SK-N-MC (cell line): ENCODE measurements around the gene MAP3K21.

Source experiments
- DNase-seq: peaks from one replicate; pipeline ENCODE4 v3.0.0-alpha.2; 2011; ENCODE audit warnings: low read depth, low spot score
- H3K27ac ChIP-seq: fragments of 200-600 bp; sonication (generic); 2 replicates; pipeline ENCODE4 v1.5.1; 2016; ENCODE audit warnings: mixed run types
- H3K36me3 ChIP-seq: fragments of 200-600 bp; sonication (generic); 2 replicates; pipeline ENCODE4 v1.6.1; 2017; ENCODE audit warnings: antibody characterized with exemption, low read length, mixed read lengths; ENCODE audit not compliant: insufficient read depth
- H3K4me3 ChIP-seq: fragments of 200-600 bp; sonication (generic); 2 replicates; pipeline ENCODE4 v1.5.1; 2016
- H3K9ac ChIP-seq: fragments of 200-600 bp; sonication (generic); 2 replicates; pipeline ENCODE4 v1.8.0; 2017; ENCODE audit warnings: mixed run types, mixed read lengths; ENCODE audit not compliant: insufficient read length
- H3K9me3 ChIP-seq: fragments of 200-600 bp; sonication (generic); 2 replicates; pipeline ENCODE4 v1.6.1; 2017; ENCODE audit warnings: low read depth, mild to moderate bottlenecking, antibody characterized with exemption, low read length, moderate library complexity, mixed read lengths
- EZH2 ChIP-seq: fragments of 200-600 bp; sonication (generic); IDR thresholded peaks from one replicate; pipeline ENCODE4 v1.6.1; 2017; ENCODE audit warnings: antibody characterized with exemption
- FOXP2 ChIP-seq: optimal IDR thresholded peaks from 2 replicates; pipeline ENCODE3; 2011; ENCODE audit warnings: mild to moderate bottlenecking, moderate library complexity; ENCODE audit not compliant: insufficient read depth; ENCODE audit errors: extremely low read length, control extremely low read depth
- POLR2AphosphoS5 ChIP-seq: IDR thresholded peaks from 2 replicates; pipeline ENCODE4 v1.6.1; 2012; ENCODE audit warnings: mild to moderate bottlenecking, low read depth, low read length, borderline replicate concordance

The MAP3K21 gene

DNA sequence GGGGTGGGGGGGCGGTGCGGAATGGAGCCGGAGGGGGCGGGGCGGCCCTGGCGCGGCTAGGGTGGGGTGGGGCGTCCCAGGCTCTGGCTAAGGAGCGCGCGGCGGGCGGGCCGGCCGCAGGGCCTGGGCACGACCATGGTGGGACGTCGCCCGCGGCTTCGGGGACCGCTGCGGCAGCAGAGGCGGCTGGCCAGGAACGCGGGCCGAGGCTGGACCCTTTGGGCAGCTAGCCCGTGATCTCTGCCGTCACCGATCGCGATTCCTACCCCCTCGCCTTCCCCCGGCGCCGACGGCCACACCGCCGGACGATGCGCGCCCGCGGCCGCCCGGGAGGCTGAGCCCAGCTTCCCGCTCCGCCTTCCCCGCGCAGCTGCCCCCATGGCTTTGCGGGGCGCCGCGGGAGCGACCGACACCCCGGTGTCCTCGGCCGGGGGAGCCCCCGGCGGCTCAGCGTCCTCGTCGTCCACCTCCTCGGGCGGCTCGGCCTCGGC, at the start of gene MAP3K21:
Gene MAP3K21 (plus strand): TSS at position 74 of the 491 bp plus-strand sequence. CDS start 305 bp downstream, at position 379.
- no peak within 1 kb of the TSS for H3K27ac ChIP-seq

DNA sequence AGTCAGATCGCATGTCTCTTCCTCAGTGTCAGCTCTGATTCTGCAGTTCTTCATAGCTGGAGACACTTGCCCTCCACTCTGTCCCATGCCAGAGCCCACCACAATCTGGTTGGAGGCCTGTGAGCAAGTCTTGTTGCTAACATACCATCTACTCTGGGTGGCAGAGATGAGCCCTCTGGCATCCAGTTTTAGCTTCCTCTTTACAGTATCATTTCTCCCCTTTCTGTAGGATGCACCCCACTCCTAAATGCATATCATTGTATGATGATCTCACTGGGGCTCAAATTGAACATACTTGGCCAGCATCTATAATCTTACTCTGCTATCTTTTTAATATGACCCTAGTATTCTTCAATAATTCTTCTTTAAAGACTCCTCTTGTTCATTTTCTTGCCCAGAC, 48.9 kb upstream of the MAP3K21 start:
- H3K9me3 ChIP-seq, result no peaks in the 10 kb centered on the region
- no peak overlapping the region for H3K4me3 ChIP-seq
- TF ChIP-seq POLR2AphosphoS5 (no peak), EZH2 (no peak), FOXP2 (no peak)
- no peak overlapping the region for H3K27ac ChIP-seq
- no peaks in the 10 kb centered on the region for H3K36me3 ChIP-seq
- DNase-seq, result no peak
- H3K9ac ChIP-seq, result no peak overlapping the region

More for the DNA sequence above, at the start of gene MAP3K21:
- no peak for DNase-seq
- H3K4me3 ChIP-seq, result peak within 1 kb of the TSS; percentile 80
- H3K9ac ChIP-seq, result peak within 1 kb of the TSS; percentile 32
- no peaks in the 10 kb centered on the region for H3K9me3 ChIP-seq
- no peak for TF ChIP-seq EZH2
- no peak for TF ChIP-seq POLR2AphosphoS5
- TF ChIP-seq FOXP2, result no peak
- H3K36me3 ChIP-seq, result no peaks in the 10 kb centered on the region

DNA sequence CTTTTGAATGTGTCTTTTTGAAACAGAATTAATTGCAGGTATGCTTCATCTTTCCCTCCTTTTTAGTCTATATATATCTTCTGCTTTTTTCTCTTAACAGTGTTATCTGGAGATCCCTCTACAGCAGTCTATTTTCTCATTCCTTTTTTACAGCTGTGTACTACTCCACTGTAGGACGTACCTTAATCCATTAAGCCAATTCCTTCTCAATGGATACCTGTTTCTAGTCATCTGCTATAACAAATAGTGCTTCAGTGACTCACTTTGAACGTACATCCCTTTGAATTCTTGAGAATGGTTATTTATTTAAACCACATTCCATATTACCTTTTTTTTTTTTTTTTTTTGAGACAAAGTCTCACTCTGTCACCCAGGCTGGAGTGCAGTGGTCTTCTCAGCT, 47.6 kb upstream of the MAP3K21 start:
- H3K9me3 ChIP-seq, result no peaks in the 10 kb centered on the region
- no peak for DNase-seq
- H3K36me3 ChIP-seq, result no peaks in the 10 kb centered on the region
- no peak for TF ChIP-seq POLR2AphosphoS5
- TF ChIP-seq EZH2, result no peak
- no peak for TF ChIP-seq FOXP2
- no peak overlapping the region for H3K27ac ChIP-seq
- no peak overlapping the region for H3K9ac ChIP-seq
- no peak overlapping the region for H3K4me3 ChIP-seq

DNA sequence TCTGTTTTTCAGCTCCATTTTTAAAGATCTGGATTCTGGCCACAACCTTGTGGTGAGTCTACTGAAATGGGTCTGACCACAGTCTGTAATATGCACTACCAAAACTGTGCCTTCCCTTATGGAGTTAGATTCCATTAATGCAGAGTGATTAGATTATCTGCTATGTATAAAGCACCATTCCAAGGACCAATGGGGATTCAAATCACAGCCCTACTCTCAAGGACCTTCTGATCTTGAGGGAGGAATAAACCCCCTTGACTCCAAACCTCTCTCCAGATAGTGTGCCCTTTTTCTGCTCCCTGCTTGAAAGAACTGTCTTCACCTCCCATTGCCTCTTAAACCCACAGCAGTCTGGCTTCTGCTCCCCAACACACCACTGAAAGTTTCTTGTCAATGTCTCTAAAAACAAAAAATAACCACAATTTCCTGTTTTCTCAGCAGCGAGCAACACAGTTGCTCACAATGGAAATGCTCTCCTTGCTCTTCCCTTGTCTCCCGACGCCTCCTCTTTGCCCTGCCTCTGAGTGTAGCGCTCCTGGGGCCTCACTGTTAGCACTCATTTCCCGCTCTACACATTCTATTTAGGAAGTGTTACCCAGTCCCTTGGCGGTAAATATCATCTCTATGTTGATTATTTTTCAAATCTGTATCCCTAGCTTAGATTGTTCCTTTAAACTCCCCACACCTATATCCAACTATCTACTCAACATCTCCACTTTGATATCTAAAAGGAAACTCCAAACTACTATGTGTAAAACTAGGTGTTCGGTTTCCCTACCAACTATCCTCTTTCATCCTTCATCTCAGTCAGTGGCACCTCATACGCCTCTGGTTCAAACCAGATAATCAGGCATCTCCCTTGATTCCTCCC, 45.6 kb upstream of the MAP3K21 start:
- Histone ChIP-seq H3K36me3 (no peaks in the 10 kb centered on the region), H3K9ac (no peak overlapping the region), H3K27ac (no peak overlapping the region), H3K9me3 (no peaks in the 10 kb centered on the region), H3K4me3 (no peak overlapping the region)
- no peak for DNase-seq
- TF ChIP-seq POLR2AphosphoS5 (no peak), EZH2 (no peak), FOXP2 (no peak)

DNA sequence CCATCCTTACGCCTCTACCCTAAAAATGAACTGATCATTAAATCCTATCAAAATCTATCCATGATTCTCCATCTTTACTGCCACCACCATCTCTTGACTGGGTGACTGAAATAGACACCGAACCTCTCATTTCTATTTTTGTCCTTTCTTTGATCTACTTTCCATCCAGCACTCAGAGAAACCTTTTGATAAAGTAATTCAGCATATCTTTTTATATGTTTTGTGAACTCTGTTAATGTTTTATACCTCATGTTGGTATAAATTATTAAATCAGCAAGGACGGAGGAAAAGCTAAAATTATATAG, 45.0 kb upstream of the MAP3K21 start:
- no peak overlapping the region for H3K27ac ChIP-seq
- no peak for DNase-seq
- no peak overlapping the region for H3K4me3 ChIP-seq
- H3K9ac ChIP-seq, result no peak overlapping the region
- no peak for TF ChIP-seq FOXP2
- no peak for TF ChIP-seq POLR2AphosphoS5
- no peak for TF ChIP-seq EZH2
- no peaks in the 10 kb centered on the region for H3K36me3 ChIP-seq
- no peaks in the 10 kb centered on the region for H3K9me3 ChIP-seq

DNA sequence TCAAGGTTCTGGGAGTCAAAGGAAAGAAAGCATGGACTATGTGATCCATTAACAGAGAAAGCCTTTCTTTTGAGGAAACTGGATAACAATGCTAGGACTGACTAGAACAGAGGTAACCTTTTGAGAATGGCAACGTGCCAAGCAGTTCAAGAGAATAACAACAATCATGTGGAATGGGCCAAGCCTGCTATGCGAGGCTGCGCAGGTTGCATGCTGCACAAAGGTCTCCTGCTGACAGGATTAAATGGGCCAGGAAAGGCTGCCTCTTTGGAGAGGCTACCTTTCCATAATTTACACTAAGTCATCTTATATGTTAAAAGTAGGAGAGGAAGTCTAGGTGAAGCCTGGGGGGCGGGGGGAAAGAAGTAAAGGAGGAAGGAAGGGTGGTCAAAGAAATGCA, 37.8 kb upstream of the MAP3K21 start:
- Histone ChIP-seq H3K27ac (no peak overlapping the region), H3K36me3 (no peaks in the 10 kb centered on the region), H3K9me3 (no peaks in the 10 kb centered on the region), H3K4me3 (no peak overlapping the region), H3K9ac (no peak overlapping the region)
- TF ChIP-seq POLR2AphosphoS5, result no peak
- no peak for TF ChIP-seq FOXP2
- TF ChIP-seq EZH2, result no peak
- DNase-seq, result no peak

DNA sequence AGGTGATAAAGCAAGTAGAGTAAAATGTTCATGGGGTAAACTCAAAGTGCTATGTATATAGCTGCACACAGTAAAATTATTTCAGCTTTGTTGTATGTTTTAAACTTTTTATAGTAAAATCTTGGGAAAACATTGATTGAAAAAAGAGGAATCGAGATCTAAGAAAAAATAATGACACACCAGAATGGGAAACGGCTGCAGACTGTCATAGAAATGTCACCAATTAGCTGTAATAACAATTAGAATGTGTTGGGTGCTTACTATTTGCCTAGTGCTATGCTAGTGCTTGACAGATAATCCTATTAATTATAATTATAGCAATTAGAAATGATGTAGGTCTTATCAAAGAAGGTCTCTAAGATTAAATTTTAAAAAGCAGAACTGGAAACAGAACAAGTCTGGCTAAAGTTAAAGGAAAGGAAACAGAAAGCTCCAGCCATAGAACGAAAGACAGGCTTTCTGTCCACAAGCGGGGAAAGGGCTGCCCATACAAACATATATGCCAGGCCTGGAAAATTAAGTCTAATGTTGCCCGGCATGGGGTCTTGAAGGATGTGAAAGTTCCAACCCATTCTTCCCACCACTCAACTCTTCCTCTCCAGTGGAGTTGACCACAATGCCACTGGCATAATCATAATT, 37.0 kb upstream of the MAP3K21 start:
- Histone ChIP-seq H3K9me3 (no peaks in the 10 kb centered on the region), H3K27ac (no peak overlapping the region), H3K9ac (no peak overlapping the region), H3K4me3 (no peak overlapping the region), H3K36me3 (no peaks in the 10 kb centered on the region)
- TF ChIP-seq EZH2 (no peak), POLR2AphosphoS5 (no peak), FOXP2 (no peak)
- no peak for DNase-seq

DNA sequence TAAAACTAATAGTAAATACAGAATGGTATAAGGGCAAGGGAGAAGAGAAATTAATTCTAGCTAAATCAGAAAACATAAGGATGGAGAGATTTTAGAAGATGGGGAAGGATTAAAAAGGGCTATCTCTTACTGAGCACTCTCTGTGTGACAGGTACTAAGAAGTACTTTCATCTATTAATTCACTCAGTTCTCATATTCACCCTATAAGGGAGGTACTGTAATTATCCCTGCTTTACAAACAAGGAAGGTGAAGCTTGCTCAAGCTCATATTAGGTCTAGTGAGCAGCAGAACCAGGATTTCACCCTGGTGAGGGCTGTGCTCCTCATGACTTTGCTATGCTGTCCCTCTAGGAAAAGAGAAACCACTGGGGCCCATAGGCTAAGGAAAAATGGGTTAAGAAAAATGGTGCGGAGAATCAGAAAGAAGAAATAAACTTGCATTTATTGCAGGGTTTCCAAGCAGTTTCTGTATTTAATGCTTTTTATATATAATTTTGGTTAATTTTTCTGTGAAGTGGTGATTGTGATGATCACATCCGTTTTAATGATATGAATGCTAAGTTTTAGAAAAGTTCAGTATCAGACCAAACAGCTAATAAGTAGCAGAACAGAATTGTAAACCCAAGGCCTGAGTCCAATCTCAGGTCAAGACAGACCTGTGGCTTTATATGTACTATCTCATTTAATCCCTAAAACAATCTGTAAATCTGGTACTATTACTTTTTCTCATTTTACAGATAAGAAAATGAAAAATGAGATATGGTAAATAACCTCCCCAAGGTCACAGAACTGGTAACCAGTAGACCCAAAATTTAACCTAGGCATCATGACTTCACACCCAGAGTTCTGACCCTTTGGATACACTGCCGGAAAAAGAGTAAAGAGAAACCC, 33.7 kb upstream of the MAP3K21 start:
- H3K9me3 ChIP-seq, result no peaks in the 10 kb centered on the region
- no peak for DNase-seq
- H3K27ac ChIP-seq, result no peak overlapping the region
- no peak overlapping the region for H3K9ac ChIP-seq
- TF ChIP-seq POLR2AphosphoS5 (no peak), EZH2 (no peak), FOXP2 (no peak)
- no peaks in the 10 kb centered on the region for H3K36me3 ChIP-seq
- no peak overlapping the region for H3K4me3 ChIP-seq
